Nephron (organoid): ENCODE data around the gene NKAIN2.

ENCODE experiments used
- H3K27ac Mint-ChIP-seq, 3 experiments: 2 replicates each; pipeline ENCODE4 v1.8.0; 2020; ENCODE audit warnings: mixed read lengths in 3 of 3, mild to moderate bottlenecking in 2 of 3, moderate library complexity in 1 of 3
- H3K27me3 Mint-ChIP-seq: 2 replicates; pipeline ENCODE4 v1.8.0; 2021; ENCODE audit warnings: low read depth, mild to moderate bottlenecking, moderate library complexity, mixed read lengths
- H3K36me3 Mint-ChIP-seq: 2 replicates; pipeline ENCODE4 v1.8.0; 2020; ENCODE audit warnings: low read depth, mixed read lengths
- H3K4me1 Mint-ChIP-seq: 2 replicates; pipeline ENCODE4 v1.8.0; 2020; ENCODE audit warnings: mixed read lengths
- H3K4me3 Mint-ChIP-seq, 3 experiments: 2 replicates each; pipeline ENCODE4 v1.8.0; 2020; ENCODE audit warnings: mild to moderate bottlenecking in 3 of 3, mixed read lengths in 3 of 3, moderate library complexity in 2 of 3
- H3K9me3 Mint-ChIP-seq: 2 replicates; pipeline ENCODE4 v1.8.0; 2020; ENCODE audit warnings: mixed read lengths
- TF ChIP-seq, protein P1 (sequence below), 3 experiments: fragments of 200-600 bp; sonication (generic); IDR thresholded peaks; one replicate each; pipeline ENCODE4 v1.5.0; 2021; ENCODE audit warnings: antibody characterized with exemption in 3 of 3; ENCODE audit not compliant: unreplicated experiment in 3 of 3

NKAIN2 gene

DNA sequence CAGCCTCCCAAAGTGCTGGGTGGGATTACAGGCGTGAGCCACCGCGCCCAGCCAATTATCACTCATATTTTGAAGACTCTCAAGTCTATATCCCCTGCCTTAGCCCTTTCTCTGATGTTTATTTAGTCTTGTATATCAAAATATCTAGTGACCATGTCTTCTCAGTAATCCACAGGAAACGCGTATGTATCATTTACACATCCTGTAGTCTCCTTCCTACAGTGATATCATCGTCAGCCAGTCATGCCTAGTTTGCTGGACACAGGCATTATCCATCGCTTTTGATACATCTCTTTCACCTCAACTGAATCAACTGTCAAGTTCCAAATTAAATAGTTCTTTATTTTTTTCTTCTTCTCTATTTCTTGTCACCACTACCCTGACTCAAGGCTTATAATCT, 223.7 kb downstream of the NKAIN2 start:
- TF ChIP-seq, protein P1, sequence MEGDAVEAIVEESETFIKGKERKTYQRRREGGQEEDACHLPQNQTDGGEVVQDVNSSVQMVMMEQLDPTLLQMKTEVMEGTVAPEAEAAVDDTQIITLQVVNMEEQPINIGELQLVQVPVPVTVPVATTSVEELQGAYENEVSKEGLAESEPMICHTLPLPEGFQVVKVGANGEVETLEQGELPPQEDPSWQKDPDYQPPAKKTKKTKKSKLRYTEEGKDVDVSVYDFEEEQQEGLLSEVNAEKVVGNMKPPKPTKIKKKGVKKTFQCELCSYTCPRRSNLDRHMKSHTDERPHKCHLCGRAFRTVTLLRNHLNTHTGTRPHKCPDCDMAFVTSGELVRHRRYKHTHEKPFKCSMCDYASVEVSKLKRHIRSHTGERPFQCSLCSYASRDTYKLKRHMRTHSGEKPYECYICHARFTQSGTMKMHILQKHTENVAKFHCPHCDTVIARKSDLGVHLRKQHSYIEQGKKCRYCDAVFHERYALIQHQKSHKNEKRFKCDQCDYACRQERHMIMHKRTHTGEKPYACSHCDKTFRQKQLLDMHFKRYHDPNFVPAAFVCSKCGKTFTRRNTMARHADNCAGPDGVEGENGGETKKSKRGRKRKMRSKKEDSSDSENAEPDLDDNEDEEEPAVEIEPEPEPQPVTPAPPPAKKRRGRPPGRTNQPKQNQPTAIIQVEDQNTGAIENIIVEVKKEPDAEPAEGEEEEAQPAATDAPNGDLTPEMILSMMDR (IDR thresholded peaks at IDR 0.05; ENCODE audit: unreplicated experiment in 3 of 3) = no peak
- peaks cover 9% of the 10 kb centered on the region for H3K4me1 Mint-ChIP-seq

DNA sequence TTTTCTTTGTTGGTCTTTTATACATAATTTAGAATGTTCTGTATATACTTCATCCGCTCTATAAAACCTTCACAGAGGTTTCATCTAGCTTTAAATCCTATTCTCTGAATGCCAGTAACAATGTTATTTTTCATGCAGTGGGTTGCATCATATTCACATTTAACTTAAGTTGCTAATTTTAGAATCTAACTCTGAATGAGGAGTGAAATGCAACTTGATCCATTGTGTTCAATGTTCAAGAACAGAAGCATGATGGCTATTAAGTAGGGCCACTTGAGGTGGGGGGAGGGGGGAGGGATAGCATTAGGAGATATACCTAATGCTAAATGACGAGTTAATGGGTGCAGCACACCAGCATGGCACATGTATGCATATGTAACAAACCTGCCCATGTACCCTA, 224.5 kb downstream of the NKAIN2 start:
- no peak overlapping the region for H3K4me3 Mint-ChIP-seq
- TF ChIP-seq, protein P1 (IDR thresholded peaks at IDR 0.05; ENCODE audit: unreplicated experiment in 3 of 3) = no peak
- peaks cover 9% of the 10 kb centered on the region for H3K4me1 Mint-ChIP-seq
- H3K36me3 Mint-ChIP-seq = no peaks in the 10 kb centered on the region
- no peaks in the 10 kb centered on the region for H3K9me3 Mint-ChIP-seq
- no peak overlapping the region for H3K27ac Mint-ChIP-seq
- no peaks in the 10 kb centered on the region for H3K27me3 Mint-ChIP-seq

More for the DNA sequence above, 223.7 kb downstream of the NKAIN2 start:
- no peaks in the 10 kb centered on the region for H3K9me3 Mint-ChIP-seq
- no peak overlapping the region for H3K27ac Mint-ChIP-seq
- H3K4me3 Mint-ChIP-seq = no peak overlapping the region
- no peaks in the 10 kb centered on the region for H3K27me3 Mint-ChIP-seq
- H3K36me3 Mint-ChIP-seq = no peaks in the 10 kb centered on the region

DNA sequence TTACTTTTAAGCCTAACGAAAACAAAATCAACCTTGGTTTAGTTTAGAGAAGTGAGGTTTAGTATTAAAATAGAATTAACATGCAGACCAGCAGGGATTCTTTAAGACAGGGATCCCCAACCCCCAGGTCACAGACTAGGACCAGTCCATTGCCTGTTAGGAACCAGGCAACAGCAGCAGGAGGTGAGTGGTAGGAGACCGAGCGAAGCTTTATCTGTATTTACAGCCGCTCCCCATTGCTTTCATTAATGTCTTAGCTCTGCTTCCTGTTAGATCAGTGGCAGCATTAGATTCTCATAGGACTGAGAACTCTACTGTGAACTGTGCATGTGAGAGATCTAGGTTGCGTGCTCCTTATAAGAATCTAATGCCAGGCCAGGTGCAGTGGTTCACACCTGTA, 225.9 kb downstream of the NKAIN2 start:
- TF ChIP-seq, protein P1 (IDR thresholded peaks at IDR 0.05; ENCODE audit: unreplicated experiment in 3 of 3) = no peak
- H3K4me3 Mint-ChIP-seq = no peak overlapping the region
- H3K4me1 Mint-ChIP-seq = peaks cover 9% of the 10 kb centered on the region
- H3K36me3 Mint-ChIP-seq = no peaks in the 10 kb centered on the region
- H3K27ac Mint-ChIP-seq = no peak overlapping the region
- no peaks in the 10 kb centered on the region for H3K9me3 Mint-ChIP-seq
- H3K27me3 Mint-ChIP-seq = no peaks in the 10 kb centered on the region

DNA sequence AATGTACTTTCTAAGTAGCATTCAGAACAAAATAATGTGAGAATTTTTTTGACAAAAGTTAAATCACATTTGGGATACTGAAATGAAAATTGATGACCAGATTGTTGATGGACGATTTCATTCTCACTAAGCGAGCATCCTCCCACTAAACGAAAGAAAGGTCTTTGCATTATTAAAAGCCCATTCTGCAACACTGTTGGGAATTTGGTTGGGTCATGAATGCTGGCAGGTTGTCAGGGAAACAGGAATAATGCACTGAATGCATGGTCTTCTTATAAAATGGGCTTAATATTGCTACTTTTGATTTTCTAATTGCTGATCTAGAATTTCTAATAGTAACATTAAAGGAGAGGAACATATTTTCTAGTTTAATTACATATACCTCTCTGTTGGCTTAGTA, 229.8 kb downstream of the NKAIN2 start:
- peaks cover 13% of the 10 kb centered on the region for H3K4me1 Mint-ChIP-seq
- H3K4me3 Mint-ChIP-seq = no peak overlapping the region
- H3K27me3 Mint-ChIP-seq = no peaks in the 10 kb centered on the region
- TF ChIP-seq, protein P1 (IDR thresholded peaks at IDR 0.05; ENCODE audit: unreplicated experiment in 3 of 3) = no peak
- no peaks in the 10 kb centered on the region for H3K9me3 Mint-ChIP-seq
- no peak overlapping the region for H3K27ac Mint-ChIP-seq
- H3K36me3 Mint-ChIP-seq = no peaks in the 10 kb centered on the region

DNA sequence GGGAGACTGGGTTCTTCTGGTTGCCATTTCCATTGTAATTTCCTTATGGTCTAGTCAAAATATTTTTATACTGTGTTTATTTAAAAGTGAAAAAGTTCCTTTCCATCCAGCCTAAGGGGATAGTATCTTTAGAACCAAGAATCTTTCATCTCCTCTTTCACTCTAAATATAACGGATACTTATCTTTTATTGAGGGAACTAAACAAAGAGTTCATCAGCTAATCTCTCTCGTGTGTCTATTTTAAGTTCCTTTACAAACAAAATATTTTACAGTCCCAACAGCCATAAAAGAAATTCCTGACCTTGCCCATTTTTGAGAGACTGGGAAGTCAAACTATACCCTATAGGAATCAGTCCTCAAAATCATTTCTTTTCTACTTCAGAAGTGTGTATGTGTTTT, 232.7 kb downstream of the NKAIN2 start:
- Mint-ChIP-seq H3K4me1 (peaks cover 13% of the 10 kb centered on the region), H3K4me3 (no peak overlapping the region), H3K27me3 (no peaks in the 10 kb centered on the region), H3K36me3 (no peaks in the 10 kb centered on the region), H3K9me3 (no peaks in the 10 kb centered on the region), H3K27ac (no peak overlapping the region)
- TF ChIP-seq, protein P1 (IDR thresholded peaks at IDR 0.05; ENCODE audit: unreplicated experiment in 3 of 3) = no peak

DNA sequence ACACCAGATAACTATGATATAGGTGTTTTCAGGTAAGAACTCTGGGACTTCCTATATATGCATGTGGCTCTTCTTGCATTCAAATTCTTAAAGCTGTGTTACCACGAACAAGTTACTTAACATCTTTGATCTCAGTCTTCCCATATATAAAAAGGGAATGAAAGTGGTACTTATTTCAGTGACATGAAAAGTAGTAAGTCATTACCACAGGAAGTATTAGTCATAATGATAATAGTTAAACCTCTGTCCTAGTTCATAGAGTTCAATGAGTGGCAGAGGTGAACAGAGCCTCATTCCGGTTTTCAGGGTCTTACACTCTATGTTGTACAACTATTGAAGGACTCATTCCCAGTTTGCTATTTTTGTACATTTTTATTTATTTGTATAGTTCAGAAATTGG, 237.0 kb downstream of the NKAIN2 start:
- Mint-ChIP-seq H3K4me1 (peaks cover 13% of the 10 kb centered on the region), H3K27me3 (no peaks in the 10 kb centered on the region), H3K36me3 (no peaks in the 10 kb centered on the region), H3K27ac (no peak overlapping the region), H3K9me3 (no peaks in the 10 kb centered on the region), H3K4me3 (no peak overlapping the region)
- TF ChIP-seq, protein P1 (IDR thresholded peaks at IDR 0.05; ENCODE audit: unreplicated experiment in 3 of 3) = no peak
